NCI-H748 (cell line): Measurements from ENCODE around the gene TRIM7.
"Not testable (repeated sequence)": the region's sequence is repeated elsewhere in the genome, so short reads cannot be mapped to it uniquely, and the experiment has no call there.

ENCODE experiments used
- DNase-seq: peaks from one replicate; lab custom pipeline; 2025; ENCODE audit not compliant: unreplicated experiment; lab: John Stamatoyannopoulos, UW

Gene TRIM7

GRCh38 chr5:181212934-181213333, 7.9 kb upstream of the TRIM7 start:
- DNase-seq = no peak

- DNase-seq = no peak
Measured at GRCh38 chr5:181212080-181212479, 7.1 kb upstream of the TRIM7 start.

- DNase-seq = no peak
Measured at GRCh38 chr5:181211208-181211607, 6.2 kb upstream of the TRIM7 start.

- not testable (repeated sequence) for DNase-seq
Measured at GRCh38 chr5:181210698-181211097, 5.7 kb upstream of the TRIM7 start.

- not testable (repeated sequence) for DNase-seq
Measured at GRCh38 chr5:181210148-181210547, 5.2 kb upstream of the TRIM7 start.

- not testable (repeated sequence) for DNase-seq
Measured at GRCh38 chr5:181209006-181209405, 4.0 kb upstream of the TRIM7 start.

GRCh38 chr5:181207960-181208253, 2.9 kb upstream of the TRIM7 start:
- DNase-seq = no peak

GRCh38 chr5:181207214-181207959, 2.4 kb upstream of the TRIM7 start:
- DNase-seq = no peak

GRCh38 chr5:181205761-181206649, 1.0 kb upstream of the TRIM7 start:
- no peak for DNase-seq

- DNase-seq = no peak
Measured at GRCh38 chr5:181204113-181204825, 727 bp downstream of the TRIM7 start.

- no peak for DNase-seq
Measured at GRCh38 chr5:181203777-181204112, 1.3 kb downstream of the TRIM7 start.

- no peak for DNase-seq
Measured at GRCh38 chr5:181203093-181203711, 1.8 kb downstream of the TRIM7 start.

- DNase-seq = no peak
Measured at GRCh38 chr5:181200816-181201215, 4.2 kb downstream of the TRIM7 start.

- no peak for DNase-seq
Measured at GRCh38 chr5:181199881-181200638, 4.9 kb downstream of the TRIM7 start.

GRCh38 chr5:181198905-181199519, 6.0 kb downstream of the TRIM7 start:
- no peak for DNase-seq

- no peak for DNase-seq
Measured at GRCh38 chr5:181198106-181198685, 6.8 kb downstream of the TRIM7 start.

- DNase-seq = no peak
Measured at GRCh38 chr5:181197326-181197951, 7.6 kb downstream of the TRIM7 start.

- DNase-seq = no peak
Measured at GRCh38 chr5:181195249-181195761, 9.7 kb downstream of the TRIM7 start.
